Neuronal stem cell (in vitro differentiated cells): ENCODE measurements around the gene PDPK1.

Experiments used
- DNase-seq: peaks from one replicate; pipeline ENCODE4 v3.0.0-alpha.2; 2013; ENCODE audit warnings: low spot score
- H2AFZ ChIP-seq: one replicate; pipeline ENCODE4 v1.6.1; 2013; ENCODE audit warnings: mild to moderate bottlenecking, low read length, inconsistent platforms
- H2AK5ac ChIP-seq: 2 replicates; pipeline ENCODE4 v1.6.1; 2013; ENCODE audit warnings: low read depth, mild to moderate bottlenecking, inconsistent platforms, low read length, moderate library complexity, mixed read lengths
- H2BK120ac ChIP-seq: 2 replicates; pipeline ENCODE4 v1.6.1; 2013; ENCODE audit warnings: low read depth, mild to moderate bottlenecking, inconsistent platforms, low read length, moderate library complexity, mixed read lengths
- H2BK12ac ChIP-seq: one replicate; pipeline ENCODE4 v1.6.1; 2013; ENCODE audit warnings: low read length, inconsistent platforms
- H2BK15ac ChIP-seq: 2 replicates; pipeline ENCODE4 v1.6.1; 2013; ENCODE audit warnings: mild to moderate bottlenecking, low read length, inconsistent platforms, mixed read lengths
- H2BK5ac ChIP-seq: one replicate; pipeline ENCODE4 v1.6.1; 2013; ENCODE audit warnings: inconsistent platforms, mild to moderate bottlenecking, low read length, moderate library complexity
- H3K14ac ChIP-seq: one replicate; pipeline ENCODE4 v1.6.1; 2013; ENCODE audit warnings: low read length, inconsistent platforms
- H3K18ac ChIP-seq: 2 replicates; pipeline ENCODE4 v1.6.1; 2013; ENCODE audit warnings: low read length, inconsistent platforms
- H3K23ac ChIP-seq: 2 replicates; pipeline ENCODE4 v1.6.1; 2013; ENCODE audit warnings: low read depth, mild to moderate bottlenecking, mixed read lengths, low read length, inconsistent platforms; ENCODE audit not compliant: poor library complexity
- H3K27ac ChIP-seq: replicated peaks from 3 replicates; pipeline ENCODE4 v1.5.1; 2013; ENCODE audit warnings: low read length, inconsistent platforms
- H3K27me3 ChIP-seq, 3 experiments: 2 replicates each; pipeline ENCODE4 v1.6.1; 2013; ENCODE audit warnings: low read length in 3 of 3, mild to moderate bottlenecking in 2 of 3, inconsistent platforms in 1 of 3, low read depth in 1 of 3, mixed read lengths in 1 of 3, moderate library complexity in 1 of 3; ENCODE audit not compliant: control insufficient read depth in 3 of 3, insufficient read depth in 3 of 3
- H3K36me3 ChIP-seq, 2 donors: replicated peaks in 1 of 2; 2 replicates each; pipeline ENCODE4 v1.6.1; 2013; ENCODE audit warnings: low read length in 2 of 2; ENCODE audit not compliant: control insufficient read depth in 2 of 2, insufficient read depth in 2 of 2
- H3K4ac ChIP-seq: 2 replicates; pipeline ENCODE4 v1.6.1; 2013; ENCODE audit warnings: inconsistent platforms, mild to moderate bottlenecking, low read length, moderate library complexity
- H3K4me1 ChIP-seq, 2 donors: 1 replicate in 1 of 2; 2 replicates in 1 of 2; pipeline ENCODE4 v1.6.1; 2013; ENCODE audit warnings: low read length in 2 of 2, low read depth in 1 of 2; ENCODE audit not compliant: control insufficient read depth in 2 of 2, insufficient read depth in 1 of 2
- H3K4me2 ChIP-seq: one replicate; pipeline ENCODE4 v1.6.1; 2013; ENCODE audit warnings: mild to moderate bottlenecking, low read length, inconsistent platforms; ENCODE audit not compliant: insufficient read depth, poor library complexity, severe bottlenecking
- H3K4me3 ChIP-seq, 2 donors: 2 replicates each; pipeline ENCODE4 v1.5.1; 2013; ENCODE audit warnings: low read length in 2 of 2, mild to moderate bottlenecking in 2 of 2, inconsistent platforms in 1 of 2, moderate library complexity in 1 of 2
- H3K79me1 ChIP-seq: one replicate; pipeline ENCODE4 v1.6.1; 2013; ENCODE audit warnings: low read depth, mild to moderate bottlenecking, inconsistent platforms, low read length, moderate library complexity
- H3K9ac ChIP-seq: one replicate; pipeline ENCODE4 v1.6.1; 2013; ENCODE audit warnings: mild to moderate bottlenecking, low read depth, low read length, inconsistent platforms; ENCODE audit not compliant: poor library complexity
- H3K9me3 ChIP-seq, 2 donors: replicated peaks in 1 of 2; 2 replicates each; pipeline versions ENCODE3 to v1.6.1; 2013; ENCODE audit warnings: low read length in 2 of 2, mild to moderate bottlenecking in 2 of 2, inconsistent platforms in 1 of 2, low read depth in 1 of 2, mixed read lengths in 1 of 2, moderate library complexity in 1 of 2; ENCODE audit not compliant: control insufficient read depth in 2 of 2, insufficient read depth in 1 of 2
- H4K8ac ChIP-seq: one replicate; pipeline ENCODE4 v1.6.1; 2013; ENCODE audit warnings: low read depth, mild to moderate bottlenecking, inconsistent platforms, low read length, moderate library complexity
- H4K91ac ChIP-seq: one replicate; pipeline ENCODE4 v1.6.1; 2013; ENCODE audit warnings: low read length, low read depth, mild to moderate bottlenecking, inconsistent platforms; ENCODE audit not compliant: poor library complexity
- WGBS, 2 donors: extraction: QIAGEN DNeasy Blood & Tissue Kit; methylation state at CpG; one replicate each; pipeline ENCODE4 v1.1.7; 2013; ENCODE audit warnings: missing lambda C conversion rate in 2 of 2, mixed read lengths in 1 of 2; ENCODE audit not compliant: insufficient read length in 2 of 2, insufficient replicate concordance in 1 of 2; ENCODE audit errors: extremely low coverage in 2 of 2; 5-methylcytosine and 5-hydroxymethylcytosine counted together

PDPK1 gene

GRCh38 chr16:2500918-2501750 lies 36.7 kb upstream of the PDPK1 start:
- Histone ChIP-seq H3K4me3 (peak overlapping the region; percentile 43 to 71), H3K14ac (peak overlapping the region; percentile 87), H2BK12ac (peak overlapping the region; percentile 30), H4K91ac (peak overlapping the region; percentile 59), H3K4me2 (peak overlapping the region; percentile 80), H3K4me1 (peaks cover 9% of the 10 kb centered on the region in 2 donors), H3K27ac (no peak overlapping the region), H2AFZ (peak overlapping the region; percentile 98), H2AK5ac (peak overlapping the region; percentile 100), H3K4ac (no peak overlapping the region), H2BK5ac (peak overlapping the region; percentile 66), H4K8ac (peak overlapping the region; percentile 86), H3K36me3 (peaks cover 18 to 33% of the 10 kb centered on the region in 2 donors), H2BK120ac (peak overlapping the region; percentile 52), H3K18ac (peak overlapping the region; percentile 70), H3K27me3 (no peaks in the 10 kb centered on the region), H3K9ac (peak overlapping the region; percentile 72), H2BK15ac (peak overlapping the region; percentile 93), H3K79me1 (peaks cover 12% of the 10 kb centered on the region), H3K23ac (peak overlapping the region; percentile 89), H3K9me3 (peaks cover 0 to 4% of the 10 kb centered on the region in 2 donors)
- no CpG with 5 or more reads among the region's 23 CpGs for WGBS, 2 donors
- DNase-seq, result peak; percentile 83

DNA sequence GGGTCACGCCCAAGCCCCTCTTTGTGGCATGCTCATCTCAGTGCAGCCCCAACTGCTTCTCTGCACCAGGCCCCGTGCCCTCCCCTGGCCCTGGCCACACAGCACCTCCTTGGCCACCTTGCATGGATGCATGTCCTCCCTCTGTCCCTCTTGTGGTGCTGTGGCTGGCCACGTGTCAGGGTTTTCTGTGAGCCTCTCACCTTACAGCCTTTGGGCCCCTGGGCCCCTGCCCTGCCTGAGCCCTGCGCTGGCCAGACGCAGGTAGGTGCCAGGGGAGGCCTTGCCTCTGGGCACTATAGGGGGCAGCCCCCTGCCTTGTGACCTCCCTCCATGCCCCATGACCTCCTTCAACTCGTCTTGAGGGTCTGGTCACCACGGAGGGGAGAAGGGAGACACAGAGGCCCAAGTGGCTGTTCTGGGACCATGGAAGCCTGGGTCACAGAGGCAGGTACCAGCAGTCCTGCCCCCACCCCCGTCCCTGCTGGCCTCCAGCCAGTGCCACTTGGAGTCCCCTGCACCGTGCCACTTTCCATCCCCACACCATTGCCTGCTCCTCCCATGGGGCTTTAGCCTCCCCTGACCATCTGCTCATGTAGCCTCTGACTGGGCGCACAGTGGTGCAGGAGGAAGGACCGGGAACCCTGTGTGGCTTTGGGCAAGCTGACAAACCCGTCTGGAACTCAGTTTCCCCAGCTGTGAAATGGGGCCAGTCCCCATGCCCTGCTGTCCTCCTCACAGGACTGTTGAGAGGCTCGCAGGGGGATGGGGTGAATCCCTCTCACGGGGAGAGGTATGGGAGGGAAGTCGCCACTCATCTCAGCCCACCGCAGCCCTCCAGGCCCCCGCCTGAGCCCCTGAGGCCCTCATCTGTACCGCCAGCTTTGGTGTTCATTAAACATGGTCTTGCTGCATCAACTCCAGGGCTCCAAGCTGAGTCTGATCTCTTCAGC lies 35.6 kb upstream of the PDPK1 start:
- WGBS, 2 donors, result no CpG with 5 or more reads among the region's 18 CpGs
- peak overlapping the region; percentile 93 for H2AK5ac ChIP-seq
- H3K23ac ChIP-seq, result no peak overlapping the region
- DNase-seq, result no peak
- peak overlapping the region; percentile 82 for H3K9ac ChIP-seq
- H2AFZ ChIP-seq, result peak overlapping the region; percentile 98
- H3K27ac ChIP-seq, result peak overlapping the region; percentile 49
- H3K14ac ChIP-seq, result peak overlapping the region; percentile 96
- H3K27me3 ChIP-seq, result no peaks in the 10 kb centered on the region
- no peak overlapping the region for H3K4me2 ChIP-seq
- H2BK12ac ChIP-seq, result peak overlapping the region; percentile 75
- H3K9me3 ChIP-seq, result peaks cover 0 to 4% of the 10 kb centered on the region in 2 donors
- peaks cover 8 to 23% of the 10 kb centered on the region in 2 donors for H3K36me3 ChIP-seq
- H3K4me1 ChIP-seq, result peaks cover 9% of the 10 kb centered on the region in 2 donors
- peak overlapping the region; percentile 89 for H3K18ac ChIP-seq
- H3K4me3 ChIP-seq, result no peak overlapping the region
- peak overlapping the region; percentile 35 for H2BK120ac ChIP-seq
- peak overlapping the region; percentile 81 for H2BK15ac ChIP-seq
- no peak overlapping the region for H3K4ac ChIP-seq
- peaks cover 10% of the 10 kb centered on the region for H3K79me1 ChIP-seq
- H2BK5ac ChIP-seq, result peak overlapping the region; percentile 92
- H4K8ac ChIP-seq, result peak overlapping the region; percentile 89
- H4K91ac ChIP-seq, result peak overlapping the region; percentile 22

GRCh38 chr16:2505695-2506094 lies 32.1 kb upstream of the PDPK1 start:
- DNase-seq, result no peak
- Histone ChIP-seq H3K4me3 (no peak overlapping the region), H2BK15ac (no peak overlapping the region), H3K14ac (no peak overlapping the region), H3K4me1 (peaks cover 9 to 17% of the 10 kb centered on the region in 2 donors), H3K79me1 (peaks cover 7% of the 10 kb centered on the region), H3K9ac (no peak overlapping the region), H4K8ac (no peak overlapping the region), H3K9me3 (peaks cover 0 to 4% of the 10 kb centered on the region in 2 donors), H3K4me2 (no peak overlapping the region), H4K91ac (no peak overlapping the region), H3K4ac (no peak overlapping the region), H3K23ac (no peak overlapping the region), H3K27me3 (no peaks in the 10 kb centered on the region), H3K27ac (no peak overlapping the region), H2BK12ac (no peak overlapping the region), H3K36me3 (peaks cover 0 to 2% of the 10 kb centered on the region in 2 donors), H2AFZ (no peak overlapping the region), H3K18ac (no peak overlapping the region), H2BK5ac (no peak overlapping the region), H2BK120ac (no peak overlapping the region), H2AK5ac (no peak overlapping the region)
- 100% methylated on average over 1 of the region's 14 CpGs; no CpG with 5 or more reads in 1 of the 2 donors for WGBS, 2 donors
